Chondrocyte (in vitro differentiated cells): Measurements from ENCODE around the gene GPC6. TPM values are rescaled to one million over a fixed set of nuclear protein-coding genes. Genes with fewer than 3 reads are reported as not detected.

Source experiments
- DNase-seq: peaks from one replicate; pipeline ENCODE4 v3.0.0; 2021; ENCODE audit warnings: mixed read lengths, low spot score
- H3K27ac Mint-ChIP-seq: one replicate; pipeline ENCODE4 v1.8.0; 2021; ENCODE audit warnings: mild to moderate bottlenecking, moderate library complexity, mixed read lengths; ENCODE audit not compliant: unreplicated experiment
- H3K27me3 Mint-ChIP-seq: 2 replicates; pipeline ENCODE4 v1.8.0; 2021; ENCODE audit warnings: low read depth, mixed read lengths
- H3K36me3 Mint-ChIP-seq: 2 replicates; pipeline ENCODE4 v1.8.0; 2021; ENCODE audit warnings: low read depth, mixed read lengths
- H3K4me1 Mint-ChIP-seq: 2 replicates; pipeline ENCODE4 v1.8.0; 2021; ENCODE audit warnings: low read depth, mild to moderate bottlenecking, mixed read lengths
- H3K4me3 Mint-ChIP-seq: one replicate; pipeline ENCODE4 v1.8.0; 2021; ENCODE audit warnings: mild to moderate bottlenecking, moderate library complexity, mixed read lengths; ENCODE audit not compliant: unreplicated experiment
- H3K9me3 Mint-ChIP-seq: 2 replicates; pipeline ENCODE4 v1.8.0; 2021; ENCODE audit warnings: low read depth, mixed read lengths
- CTCF ChIP-seq: fragments of 200-600 bp; sonication (generic); IDR thresholded peaks from 2 replicates; pipeline ENCODE4 v1.5.0; 2021; ENCODE audit warnings: antibody characterized with exemption, mild to moderate bottlenecking, moderate library complexity
- total RNA-seq: library from RNA; stranded (reverse); gene quantifications from 3 replicates; pipeline ENCODE4 v1.2.1, GENCODE V29; 2021

Gene GPC6
- total RNA-seq, 1 donor from 2014 or later = 76.1 TPM

GRCh38 chr13:94399812-94400211, 1173.2 kb downstream of the GPC6 start:
- Mint-ChIP-seq H3K27ac (no peak overlapping the region), H3K27me3 (no peaks in the 10 kb centered on the region), H3K4me1 (no peaks in the 10 kb centered on the region), H3K36me3 (peaks cover 22% of the 10 kb centered on the region), H3K9me3 (peaks cover 5% of the 10 kb centered on the region), H3K4me3 (no peak overlapping the region)
- no peak for TF ChIP-seq CTCF
- DNase-seq = no peak

GRCh38 chr13:94400874-94401273, 1174.3 kb downstream of the GPC6 start:
- H3K27ac Mint-ChIP-seq = no peak overlapping the region
- H3K4me3 Mint-ChIP-seq = no peak overlapping the region
- no peaks in the 10 kb centered on the region for H3K4me1 Mint-ChIP-seq
- H3K9me3 Mint-ChIP-seq = peaks cover 5% of the 10 kb centered on the region
- no peak for TF ChIP-seq CTCF
- DNase-seq = no peak
- H3K36me3 Mint-ChIP-seq = peaks cover 24% of the 10 kb centered on the region
- H3K27me3 Mint-ChIP-seq = no peaks in the 10 kb centered on the region

DNA sequence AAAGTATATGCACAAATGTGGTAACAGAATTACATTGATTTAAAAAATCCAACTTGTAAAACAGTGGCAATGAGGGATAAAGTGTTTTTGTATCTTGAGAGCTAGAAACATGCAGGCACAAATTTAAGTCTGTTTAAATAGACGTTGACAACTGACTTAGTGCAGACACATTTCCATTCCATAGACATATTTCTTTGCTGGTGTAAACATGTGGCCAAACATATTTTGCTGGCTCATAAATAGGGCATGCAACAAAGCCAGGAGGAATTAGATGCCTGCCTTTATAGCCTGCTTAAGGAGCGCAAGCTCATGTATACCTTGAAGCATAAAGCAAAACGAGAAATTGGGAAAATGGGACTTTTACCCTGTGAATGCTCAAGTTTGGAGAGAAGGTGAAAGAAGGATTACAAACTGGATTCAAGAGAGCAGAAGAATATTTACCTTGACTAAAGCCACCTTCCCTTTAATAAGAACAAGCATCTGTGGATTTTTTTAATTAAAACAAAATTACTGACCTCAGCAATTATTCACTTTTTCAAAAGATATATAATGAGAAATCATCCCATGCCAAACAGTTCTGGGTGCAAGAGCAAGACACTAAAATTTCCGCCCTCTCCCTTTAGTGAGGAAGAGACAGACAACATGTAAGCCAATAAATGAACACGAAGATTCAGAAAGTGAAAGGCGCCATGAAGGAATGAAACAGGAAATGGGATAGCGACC, 1181.9 kb downstream of the GPC6 start:
- H3K36me3 Mint-ChIP-seq = peaks cover 12% of the 10 kb centered on the region
- no peak overlapping the region for H3K4me3 Mint-ChIP-seq
- TF ChIP-seq CTCF = no peak
- DNase-seq = no peak
- H3K4me1 Mint-ChIP-seq = peaks cover 4% of the 10 kb centered on the region
- no peaks in the 10 kb centered on the region for H3K27me3 Mint-ChIP-seq
- H3K9me3 Mint-ChIP-seq = no peaks in the 10 kb centered on the region
- H3K27ac Mint-ChIP-seq = no peak overlapping the region

DNA sequence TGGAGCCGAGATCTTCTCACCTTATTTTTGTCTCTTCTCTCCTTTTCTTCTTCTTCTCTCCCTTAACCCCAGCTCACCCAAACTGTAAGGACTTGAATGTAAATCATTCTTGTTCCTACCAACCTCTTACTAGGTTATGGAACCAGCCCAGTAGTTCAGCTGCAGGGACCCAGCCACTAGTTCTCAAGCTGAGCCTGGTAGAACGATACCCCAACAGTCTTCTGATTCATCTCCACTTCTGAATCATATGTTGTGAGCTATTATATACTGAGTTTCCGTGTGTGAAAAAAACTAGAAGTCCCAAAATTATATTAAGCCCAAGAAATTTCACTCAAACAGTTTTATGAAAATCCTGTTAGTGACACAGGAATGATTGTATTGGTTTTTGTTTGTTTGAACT, 1185.1 kb downstream of the GPC6 start:
- Mint-ChIP-seq H3K4me1 (peaks cover 4% of the 10 kb centered on the region), H3K4me3 (no peak overlapping the region)

More for the DNA sequence above, 1185.1 kb downstream of the GPC6 start:
- no peak for DNase-seq
- Mint-ChIP-seq H3K9me3 (no peaks in the 10 kb centered on the region), H3K36me3 (peaks cover 5% of the 10 kb centered on the region), H3K27ac (no peak overlapping the region), H3K27me3 (no peaks in the 10 kb centered on the region)
- no peak for TF ChIP-seq CTCF
